ENCODE data around the gene ENDOD1. TPM values are rescaled to one million over a fixed set of nuclear protein-coding genes. Genes with fewer than 3 reads are reported as not detected.

ENDOD1 gene
- total and polyA plus RNA-seq, 3 donors from 2014 or later = 28.9 to 71.8 (median 55.6) TPM

GRCh38 chr11:95123556-95123955 lies 33.9 kb downstream of the ENDOD1 start:
- TF ChIP-seq, protein P1, sequence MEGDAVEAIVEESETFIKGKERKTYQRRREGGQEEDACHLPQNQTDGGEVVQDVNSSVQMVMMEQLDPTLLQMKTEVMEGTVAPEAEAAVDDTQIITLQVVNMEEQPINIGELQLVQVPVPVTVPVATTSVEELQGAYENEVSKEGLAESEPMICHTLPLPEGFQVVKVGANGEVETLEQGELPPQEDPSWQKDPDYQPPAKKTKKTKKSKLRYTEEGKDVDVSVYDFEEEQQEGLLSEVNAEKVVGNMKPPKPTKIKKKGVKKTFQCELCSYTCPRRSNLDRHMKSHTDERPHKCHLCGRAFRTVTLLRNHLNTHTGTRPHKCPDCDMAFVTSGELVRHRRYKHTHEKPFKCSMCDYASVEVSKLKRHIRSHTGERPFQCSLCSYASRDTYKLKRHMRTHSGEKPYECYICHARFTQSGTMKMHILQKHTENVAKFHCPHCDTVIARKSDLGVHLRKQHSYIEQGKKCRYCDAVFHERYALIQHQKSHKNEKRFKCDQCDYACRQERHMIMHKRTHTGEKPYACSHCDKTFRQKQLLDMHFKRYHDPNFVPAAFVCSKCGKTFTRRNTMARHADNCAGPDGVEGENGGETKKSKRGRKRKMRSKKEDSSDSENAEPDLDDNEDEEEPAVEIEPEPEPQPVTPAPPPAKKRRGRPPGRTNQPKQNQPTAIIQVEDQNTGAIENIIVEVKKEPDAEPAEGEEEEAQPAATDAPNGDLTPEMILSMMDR (IDR thresholded peaks at IDR 0.05) = no peak
- no peak for TF ChIP-seq POLR2A (IDR thresholded peaks at IDR 0.05)
- Histone ChIP-seq H3K27ac (no peak overlapping the region), H3K4me1 (peaks cover 4% of the 10 kb centered on the region), H3K9me3 (no peaks in the 10 kb centered on the region), H3K27me3 (no peaks in the 10 kb centered on the region), H3K4me3 (no peak overlapping the region), H3K36me3 (ENCODE audit: low read depth, missing control alignments) (no peaks in the 10 kb centered on the region)
- intact Hi-C loops (cut with DNase I; ENCODE audit: low total_unique reads) = no loop called here
- no peak for DNase-seq
- WGBS, 2 donors = 44 to 57% methylated on average over 3 of the region's 3 CpGs

GRCh38 chr11:95128602-95129001 lies 39.0 kb downstream of the ENDOD1 start:
- no peak for TF ChIP-seq POLR2A (IDR thresholded peaks at IDR 0.05)
- TF ChIP-seq, protein P1 (IDR thresholded peaks at IDR 0.05) = no peak
- no peak for DNase-seq
- Histone ChIP-seq H3K4me3 (no peak overlapping the region), H3K9me3 (no peaks in the 10 kb centered on the region), H3K27me3 (no peaks in the 10 kb centered on the region), H3K4me1 (peaks cover 12% of the 10 kb centered on the region), H3K27ac (peak overlapping the region; percentile 59 to 65), H3K36me3 (ENCODE audit: low read depth, missing control alignments) (no peaks in the 10 kb centered on the region)
- WGBS, 2 donors = 75 to 85% methylated on average over 2 to 3 of the region's 3 CpGs
- intact Hi-C loops (cut with DNase I; ENCODE audit: low total_unique reads) = no loop called here

- intact Hi-C loops (cut with DNase I; ENCODE audit: low total_unique reads) = no loop called here
- Histone ChIP-seq H3K27me3 (no peaks in the 10 kb centered on the region), H3K4me3 (no peak overlapping the region), H3K36me3 (ENCODE audit: low read depth, missing control alignments) (no peaks in the 10 kb centered on the region), H3K9me3 (no peaks in the 10 kb centered on the region), H3K27ac (no peak overlapping the region), H3K4me1 (peaks cover 21% of the 10 kb centered on the region)
- 52 to 70% methylated on average over 2 of the region's 2 CpGs for WGBS, 2 donors
- TF ChIP-seq, protein P1 (IDR thresholded peaks at IDR 0.05) = no peak
- no peak for TF ChIP-seq POLR2A (IDR thresholded peaks at IDR 0.05)
- DNase-seq = peak; percentile 58
These were observed 43.3 kb downstream of the ENDOD1 start for GRCh38 chr11:95132956-95133355.

DNA sequence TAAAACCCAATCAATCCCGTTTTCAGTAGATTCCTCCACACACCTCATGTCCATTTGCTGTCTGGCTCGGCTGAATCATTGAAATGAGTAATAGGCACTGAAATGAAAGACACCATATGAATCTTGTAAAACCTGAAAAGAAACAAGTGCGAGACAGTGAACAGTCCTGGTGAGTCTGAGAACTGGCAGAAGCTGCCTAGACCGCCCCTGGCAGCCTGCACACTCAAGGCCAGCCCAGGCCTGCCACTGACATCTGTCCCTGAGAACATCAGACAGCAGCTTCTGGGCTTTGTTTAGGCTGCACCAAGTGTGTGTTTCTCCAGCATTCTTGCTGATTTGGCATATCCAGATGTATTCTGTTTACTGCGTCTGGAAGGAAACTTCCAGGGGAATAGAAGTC lies 44.8 kb downstream of the ENDOD1 start:
- WGBS, 2 donors = 49 to 53% methylated on average over 5 of the region's 5 CpGs
- no peaks in the 10 kb centered on the region for H3K36me3 ChIP-seq (ENCODE audit: low read depth, missing control alignments)
- peak overlapping the region; percentile 47 to 48 for H3K27ac ChIP-seq
- H3K27me3 ChIP-seq = no peaks in the 10 kb centered on the region
- DNase-seq = peak; percentile 79
- no peak overlapping the region for H3K4me3 ChIP-seq
- TF ChIP-seq, protein P1 (IDR thresholded peaks at IDR 0.05) = no peak
- no peak for TF ChIP-seq POLR2A (IDR thresholded peaks at IDR 0.05)
- no peaks in the 10 kb centered on the region for H3K9me3 ChIP-seq
- intact Hi-C loops (cut with DNase I; ENCODE audit: low total_unique reads) = no loop called here
- H3K4me1 ChIP-seq = peaks cover 9% of the 10 kb centered on the region

DNA sequence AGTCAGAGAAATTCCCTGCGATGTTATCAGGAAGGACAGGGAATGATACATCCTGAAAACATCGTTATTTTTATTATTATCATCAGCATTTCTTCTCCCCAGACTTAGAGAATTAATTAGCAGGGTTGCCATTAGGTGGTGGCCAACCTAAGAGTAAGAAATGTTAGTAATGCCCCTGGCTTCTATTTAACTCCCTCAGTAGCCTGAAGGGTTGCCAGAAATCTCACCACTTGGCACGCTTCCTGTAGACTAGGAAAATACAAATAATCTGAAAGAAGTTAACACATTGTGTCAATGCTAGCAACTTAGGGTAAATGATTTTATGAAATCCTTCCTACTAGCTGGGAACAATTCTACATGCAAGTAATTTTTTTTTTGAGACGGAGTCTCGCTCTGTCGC lies 45.5 kb downstream of the ENDOD1 start:
- 57 to 59% methylated on average over 3 to 6 of the region's 6 CpGs for WGBS, 2 donors

More for the DNA sequence above, 45.5 kb downstream of the ENDOD1 start:
- peak; percentile 66 for DNase-seq
- Histone ChIP-seq H3K4me3 (no peak overlapping the region), H3K9me3 (no peaks in the 10 kb centered on the region), H3K27ac (peak overlapping the region; percentile 47 to 48), H3K27me3 (no peaks in the 10 kb centered on the region), H3K4me1 (peaks cover 9% of the 10 kb centered on the region), H3K36me3 (ENCODE audit: low read depth, missing control alignments) (no peaks in the 10 kb centered on the region)
- TF ChIP-seq, protein P1 (IDR thresholded peaks at IDR 0.05) = no peak
- TF ChIP-seq POLR2A (IDR thresholded peaks at IDR 0.05) = no peak
- intact Hi-C loops (cut with DNase I; ENCODE audit: low total_unique reads) = no loop called here
